A549 (cell line): ENCODE measurements around the gene RIN3. TPM values are rescaled to one million over a fixed set of nuclear protein-coding genes. Genes with fewer than 3 reads are reported as not detected.

Experiments used
- ATAC-seq, 2 experiments: fragments of 200-7000 bp in 1 of 2; fragments of >200 bp in 1 of 2; cut with Nextera tagmentation in 1 of 2; cut with Tn5 transposase in 1 of 2; 3 replicates each; pipeline versions ENCODE4 v1.8.0 to v1.9.1; 2018 to 2020; ENCODE audit warnings: mild to moderate bottlenecking in 1 of 2, moderate library complexity in 1 of 2
- CTCF ChIA-PET: fragments of 300-600 bp; sonication (Branson Sonifier 250); formaldehyde crosslinking; extraction: SDS; loops from one replicate; lab custom pipeline; 2021; ENCODE audit warnings: antibody characterized with exemption, inconsistent platforms; lab: Yijun Ruan, JAX
- POLR2A ChIA-PET: fragments of 350-600 bp; formaldehyde crosslinking; extraction: SDS; loops from one replicate; lab custom pipeline; 2021; ENCODE audit warnings: antibody characterized with exemption, inconsistent platforms; lab: Yijun Ruan, JAX
- DNase-seq, 2 experiments: peaks; one replicate each; pipeline versions ENCODE4 v3.0.0 to v3.0.0-alpha.2; 2011 to 2016; ENCODE audit warnings: low read depth in 1 of 2, low spot score in 1 of 2
- FAIRE-seq: peaks from 2 replicates; lab custom pipeline; 2011; peaks lifted over from hg19 to GRCh38; lab: Jason Lieb, UNC
- H3K27ac ChIP-seq, 2 experiments: fragments of >200 bp; sonication (Bioruptor Twin); formaldehyde crosslinking; 3 replicates each; pipeline ENCODE4 v1.5.1; 2016 to 2017
- H3K4me1 ChIP-seq: fragments of >200 bp; sonication (Bioruptor Twin); formaldehyde crosslinking; 3 replicates; pipeline ENCODE4 v1.6.1; 2016
- H3K4me2 ChIP-seq: fragments of >200 bp; sonication (Bioruptor Twin); formaldehyde crosslinking; 3 replicates; pipeline ENCODE4 v1.6.1; 2016
- H3K4me3 ChIP-seq: fragments of >200 bp; sonication (Bioruptor Twin); formaldehyde crosslinking; 3 replicates; pipeline ENCODE4 v1.5.1; 2016
- H3K9me3 ChIP-seq: fragments of >200 bp; sonication (Bioruptor Twin); formaldehyde crosslinking; 3 replicates; pipeline ENCODE4 v1.6.1; 2016
- BHLHE40 ChIP-seq: IDR thresholded peaks from 2 replicates; pipeline ENCODE4 v1.6.1; 2012; ENCODE audit warnings: low read depth, low read length, inconsistent platforms
- EHMT2 ChIP-seq: fragments of 200-600 bp; sonication (generic); IDR thresholded peaks from 2 replicates; pipeline ENCODE4 v1.6.1; 2016; ENCODE audit warnings: antibody characterized with exemption, low read depth, mild to moderate bottlenecking, moderate library complexity
- FOSL2 ChIP-seq, 2 experiments: fragments of 450-650 bp in 1 of 2; fragments of >200 bp in 1 of 2; sonication (Bioruptor Twin) in 1 of 2; formaldehyde crosslinking; IDR thresholded peaks; 2 replicates each; pipeline versions ENCODE4 v1.5.0 to v1.6.1; 2016 to 2020; ENCODE audit warnings: mild to moderate bottlenecking in 1 of 2, moderate library complexity in 1 of 2
- MAFK ChIP-seq: fragments of 450-650 bp; IDR thresholded peaks from 2 replicates; pipeline ENCODE4 v1.6.1; 2014; ENCODE audit not compliant: partially characterized antibody
- MYC ChIP-seq: IDR thresholded peaks from 2 replicates; pipeline ENCODE4 v1.6.1; 2012; ENCODE audit warnings: mild to moderate bottlenecking, inconsistent platforms, low read length, improper control_type of control experiment, borderline replicate concordance
- RNF2 ChIP-seq: fragments of 200-600 bp; sonication (generic); IDR thresholded peaks from 2 replicates; pipeline ENCODE4 v1.6.1; 2016; ENCODE audit warnings: low read depth, mild to moderate bottlenecking, antibody characterized with exemption, moderate library complexity, borderline replicate concordance
- ZFP36 ChIP-seq: fragments of 450-650 bp; IDR thresholded peaks from 2 replicates; pipeline ENCODE4 v1.6.1; 2014; ENCODE audit warnings: borderline replicate concordance; ENCODE audit not compliant: partially characterized antibody
- WGBS: methylation state at CpG from one replicate; pipeline ENCODE4 v1.1.6; 2017; ENCODE audit errors: missing lambda C conversion rate; 5-methylcytosine and 5-hydroxymethylcytosine counted together
- polyA plus RNA-seq, 4 experiments: library from polyadenylated mRNA; depleted of rRNA in 3 of 4; stranded (reverse); fragments of >200 nt; fragmentation: RNase III in 1 of 4; extraction: RNeasy Plus Mini Kit Qiagen cat#74134 plus additional on column Dnase treatment in 1 of 4; gene quantifications; 2 replicates in 3 of 4; 3 replicates in 1 of 4; pipeline ENCODE4 v1.2.3, GENCODE V29; 2011 to 2017
- TF ChIP-seq, protein P1 (sequence below): fragments of 250-450 bp; sonication (Bioruptor Pico); IDR thresholded peaks from 2 replicates; pipeline ENCODE4 v1.5.0; 2021; ENCODE audit warnings: mild to moderate bottlenecking, moderate library complexity, borderline replicate concordance
- TF ChIP-seq, protein P2 (sequence below): fragments of 250-450 bp; sonication (Bioruptor Pico); IDR thresholded peaks from 2 replicates; pipeline ENCODE4 v1.5.0; 2020; ENCODE audit warnings: low read depth, mild to moderate bottlenecking, moderate library complexity
- TF ChIP-seq, protein P3 (sequence below): fragments of >200 bp; sonication (Bioruptor Twin); formaldehyde crosslinking; IDR thresholded peaks from 3 replicates; pipeline ENCODE4 v1.6.1; 2016
- TF ChIP-seq, protein P4 (sequence below): IDR thresholded peaks from 2 replicates; pipeline ENCODE4 v1.6.1; 2012

Gene RIN3
- polyA plus RNA-seq, 2 of the 4 experiments (the other 2 are of a cell fraction): 5.6 to 14.5 TPM

DNA sequence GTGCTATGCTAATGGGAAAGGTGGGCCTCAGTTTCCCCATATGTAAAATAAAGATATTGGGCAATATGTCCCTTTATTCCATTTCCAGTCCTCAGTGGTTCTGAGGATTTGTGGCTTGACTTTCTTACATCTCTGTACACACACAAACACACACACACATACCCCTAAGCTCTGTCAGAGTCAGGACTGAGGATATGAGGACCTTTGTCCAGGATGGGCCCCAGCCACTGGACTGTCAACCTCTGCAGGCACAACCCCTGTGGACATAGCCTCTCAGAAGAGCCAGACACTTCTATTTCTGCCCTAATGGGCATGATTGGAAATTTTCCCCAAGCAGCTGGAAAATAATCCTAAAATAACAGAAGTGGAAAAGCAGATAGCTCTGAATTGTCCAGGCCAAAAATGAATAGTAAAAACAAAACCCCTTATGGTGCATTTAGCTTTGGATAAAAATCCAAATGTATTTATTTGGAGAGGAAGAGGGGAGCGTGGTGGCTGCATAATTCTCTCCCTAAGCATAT, 50.2 kb downstream of the RIN3 start:
- TF ChIP-seq, protein P1, sequence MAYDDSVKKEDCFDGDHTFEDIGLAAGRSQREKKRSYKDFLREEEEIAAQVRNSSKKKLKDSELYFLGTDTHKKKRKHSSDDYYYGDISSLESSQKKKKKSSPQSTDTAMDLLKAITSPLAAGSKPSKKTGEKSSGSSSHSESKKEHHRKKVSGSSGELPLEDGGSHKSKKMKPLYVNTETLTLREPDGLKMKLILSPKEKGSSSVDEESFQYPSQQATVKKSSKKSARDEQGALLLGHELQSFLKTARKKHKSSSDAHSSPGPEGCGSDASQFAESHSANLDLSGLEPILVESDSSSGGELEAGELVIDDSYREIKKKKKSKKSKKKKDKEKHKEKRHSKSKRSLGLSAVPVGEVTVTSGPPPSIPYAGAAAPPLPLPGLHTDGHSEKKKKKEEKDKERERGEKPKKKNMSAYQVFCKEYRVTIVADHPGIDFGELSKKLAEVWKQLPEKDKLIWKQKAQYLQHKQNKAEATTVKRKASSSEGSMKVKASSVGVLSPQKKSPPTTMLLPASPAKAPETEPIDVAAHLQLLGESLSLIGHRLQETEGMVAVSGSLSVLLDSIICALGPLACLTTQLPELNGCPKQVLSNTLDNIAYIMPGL: no peak
- no peak for TF ChIP-seq MAFK
- TF ChIP-seq, protein P2, sequence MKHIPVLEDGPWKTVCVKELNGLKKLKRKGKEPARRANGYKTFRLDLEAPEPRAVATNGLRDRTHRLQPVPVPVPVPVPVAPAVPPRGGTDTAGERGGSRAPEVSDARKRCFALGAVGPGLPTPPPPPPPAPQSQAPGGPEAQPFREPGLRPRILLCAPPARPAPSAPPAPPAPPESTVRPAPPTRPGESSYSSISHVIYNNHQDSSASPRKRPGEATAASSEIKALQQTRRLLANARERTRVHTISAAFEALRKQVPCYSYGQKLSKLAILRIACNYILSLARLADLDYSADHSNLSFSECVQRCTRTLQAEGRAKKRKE (CRISPR knock-in tag): no peak
- H3K27ac ChIP-seq: peak overlapping the region; percentile 54 to 85; a peak in 3 of 6 replicates
- ATAC-seq (no peak), DNase-seq (no peak), FAIRE-seq (no peak)
- 89% methylated on average over 1 of the region's 1 CpG for WGBS
- ChIA-PET CTCF (interaction anchor here (0.6 to 1.7 kb wide), 6 partner anchors 8 to 123 kb away, joined by 3 to 6 read pairs (median 4); no protein-coding TSS in a partner anchor), POLR2A (no interaction called here)
- H3K4me1 ChIP-seq: peaks cover 25% of the 10 kb centered on the region
- no peak overlapping the region for H3K4me2 ChIP-seq
- H3K4me3 ChIP-seq: no peak overlapping the region
- H3K9me3 ChIP-seq: peaks cover 11% of the 10 kb centered on the region; the same call in 2 of the 3 replicates

DNA sequence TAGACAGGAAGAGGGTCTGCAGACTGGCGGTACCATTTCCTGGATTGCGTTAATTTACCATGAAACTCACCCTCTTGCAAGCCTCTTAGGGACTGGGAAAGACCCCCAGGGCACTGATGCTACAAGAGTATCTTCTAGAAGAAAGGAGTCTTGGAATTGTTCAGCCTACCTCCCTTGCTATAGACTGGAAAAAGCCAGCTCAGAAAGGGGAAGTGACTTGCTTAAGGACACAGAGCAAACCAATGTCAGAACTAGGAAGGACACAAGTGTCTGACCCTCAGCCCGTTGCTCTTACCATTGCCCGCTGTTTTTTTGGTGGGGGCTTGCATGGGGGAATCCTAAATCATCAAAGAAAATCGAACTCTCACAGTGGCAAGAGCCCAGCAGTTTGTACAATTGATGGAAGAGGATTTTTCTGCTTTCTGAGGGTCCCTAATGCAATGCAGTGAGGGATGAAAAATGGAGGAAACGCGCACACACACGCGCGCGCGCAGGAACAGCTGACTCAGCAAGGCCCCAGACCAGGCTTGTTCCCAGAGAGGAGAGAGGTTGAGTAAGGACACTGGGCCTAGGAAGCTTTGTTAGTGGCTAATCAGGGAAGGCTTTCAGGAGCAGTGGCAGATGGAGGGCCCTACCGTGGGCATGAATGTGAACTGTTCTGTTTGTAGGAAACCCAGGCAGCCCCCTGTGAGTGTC, 50.9 kb downstream of the RIN3 start:
- ChIA-PET POLR2A (interaction anchor here (1.2 kb wide), 1 partner anchor 50 kb away, joined by 3 read pairs; no protein-coding TSS in a partner anchor), CTCF (interaction anchor here (0.8 to 1.9 kb wide), 8 partner anchors 8 to 122 kb away, joined by 3 to 6 read pairs (median 3); no protein-coding TSS in a partner anchor)
- Histone ChIP-seq H3K4me1 (peaks cover 25% of the 10 kb centered on the region), H3K4me2 (peak overlapping the region; percentile 46), H3K9me3 (peaks cover 11% of the 10 kb centered on the region; the same call in 2 of the 3 replicates), H3K4me3 (no peak overlapping the region)
- ATAC-seq (peak in 1 of 2 experiments; percentile 35; a peak in 2 of 6 replicates), DNase-seq (no peak), FAIRE-seq (no peak)
- 92% methylated on average over 13 of the region's 13 CpGs for WGBS
- TF ChIP-seq MAFK (peak; percentile 86), BHLHE40 (no peak), MYC (no peak), EHMT2 (no peak), RNF2 (no peak)
- TF ChIP-seq, protein P3, sequence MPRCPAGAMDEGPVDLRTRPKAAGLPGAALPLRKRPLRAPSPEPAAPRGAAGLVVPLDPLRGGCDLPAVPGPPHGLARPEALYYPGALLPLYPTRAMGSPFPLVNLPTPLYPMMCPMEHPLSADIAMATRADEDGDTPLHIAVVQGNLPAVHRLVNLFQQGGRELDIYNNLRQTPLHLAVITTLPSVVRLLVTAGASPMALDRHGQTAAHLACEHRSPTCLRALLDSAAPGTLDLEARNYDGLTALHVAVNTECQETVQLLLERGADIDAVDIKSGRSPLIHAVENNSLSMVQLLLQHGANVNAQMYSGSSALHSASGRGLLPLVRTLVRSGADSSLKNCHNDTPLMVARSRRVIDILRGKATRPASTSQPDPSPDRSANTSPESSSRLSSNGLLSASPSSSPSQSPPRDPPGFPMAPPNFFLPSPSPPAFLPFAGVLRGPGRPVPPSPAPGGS: no peak
- TF ChIP-seq, protein P2 (CRISPR knock-in tag): no peak
- TF ChIP-seq, all 56 proteins: peak for 1
- peak overlapping the region; percentile 54 to 85; a peak in 5 of 6 replicates for H3K27ac ChIP-seq

DNA sequence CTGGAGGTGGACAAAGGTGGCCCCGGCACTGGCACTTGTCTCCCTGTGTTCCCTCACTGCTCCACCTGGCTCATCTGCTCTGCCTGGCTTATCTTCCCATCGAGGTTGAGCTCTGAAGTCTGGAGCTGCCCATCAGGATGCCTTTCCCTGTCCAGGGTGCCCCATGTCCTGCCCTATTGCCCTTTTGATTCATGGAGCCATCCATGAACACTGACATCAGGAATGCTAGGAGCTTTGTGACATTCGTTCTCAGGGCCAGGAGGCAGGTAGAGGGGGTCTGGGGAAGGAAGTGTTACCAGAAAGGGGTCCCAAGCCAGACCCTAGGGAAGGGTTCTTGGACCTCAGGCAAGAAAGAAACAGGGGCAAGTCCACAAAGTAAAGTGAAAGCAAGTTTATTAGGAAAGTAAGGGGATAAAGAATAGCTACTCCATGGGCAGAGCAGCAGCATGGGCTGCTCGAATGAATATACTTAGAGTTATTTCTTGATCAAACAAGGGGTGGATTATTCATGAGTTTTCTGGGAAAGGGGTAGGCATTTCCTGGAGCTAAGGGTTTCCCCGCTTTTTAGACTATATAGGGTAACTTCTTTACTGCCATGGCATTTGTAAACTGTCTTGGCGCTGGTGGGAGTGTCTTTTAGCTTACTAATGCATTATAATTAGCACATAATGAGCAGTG, 51.6 kb downstream of the RIN3 start:
- POLR2A ChIA-PET: interaction anchor here (1.1 to 1.2 kb wide), 2 partner anchors 50 to 61 kb away, joined by 3 to 4 read pairs; no protein-coding TSS in a partner anchor
- Histone ChIP-seq H3K4me3 (no peak overlapping the region), H3K4me1 (peaks cover 25% of the 10 kb centered on the region), H3K27ac (peak overlapping the region; percentile 54 to 85), H3K4me2 (peak overlapping the region; percentile 46), H3K9me3 (peaks cover 11% of the 10 kb centered on the region; the same call in 2 of the 3 replicates)
- DNase-seq (peak in 1 of 2 experiments; percentile 40), FAIRE-seq (no peak), ATAC-seq (peak; percentile 76 to 90; a peak in 5 of 6 replicates)
- TF ChIP-seq, protein P4, sequence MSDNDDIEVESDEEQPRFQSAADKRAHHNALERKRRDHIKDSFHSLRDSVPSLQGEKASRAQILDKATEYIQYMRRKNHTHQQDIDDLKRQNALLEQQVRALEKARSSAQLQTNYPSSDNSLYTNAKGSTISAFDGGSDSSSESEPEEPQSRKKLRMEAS: 0 out of 2 replicates have a peak, but pooled peaks have one; percentile 17
- no peak for TF ChIP-seq ZFP36
- TF ChIP-seq FOSL2 (IDR thresholded peaks at IDR 0.05): 0 out of 2 replicates have a peak, but pooled peaks have one; percentile 18
- peak; percentile 57 for TF ChIP-seq FOSL2 (CRISPR knock-in tag; IDR thresholded peaks at IDR 0.05)
- CTCF ChIA-PET: interaction anchor here (0.9 to 1.9 kb wide), 8 partner anchors 15 to 122 kb away, joined by 3 to 6 read pairs (median 4); no protein-coding TSS in a partner anchor
- 34% methylated on average over 6 of the region's 6 CpGs for WGBS
